Prostate gland (tissue), 2 donors: Measurements from ENCODE around the gene ARMC12. TPM values are rescaled to one million over a fixed set of nuclear protein-coding genes. Genes with fewer than 3 reads are reported as not detected.
"Not testable (repeated sequence)": the region's sequence is repeated elsewhere in the genome, so short reads cannot be mapped to it uniquely, and the experiment has no call there.

Source experiments
- DNase-seq: peaks from one replicate; pipeline ENCODE4 v3.0.0-alpha.2; 2019; ENCODE audit warnings: low spot score
- H3K27ac ChIP-seq, 2 donors: fragments of 200-600 bp; sonication (generic); 2 replicates each; pipeline ENCODE4 v1.5.1; 2017 to 2019
- H3K27me3 ChIP-seq: fragments of 200-600 bp; sonication (generic); replicated peaks from 2 replicates; pipeline ENCODE4 v1.5.1; 2019; ENCODE audit not compliant: insufficient read depth
- H3K36me3 ChIP-seq, 2 donors: fragments of 200-600 bp; sonication (generic); 1 replicate in 1 of 2; 2 replicates in 1 of 2; pipeline versions ENCODE4 v1.5.1 to v1.8.1; 2017 to 2019
- H3K4me1 ChIP-seq: fragments of 200-600 bp; sonication (generic); replicated peaks from 2 replicates; pipeline ENCODE4 v1.5.1; 2019
- H3K4me3 ChIP-seq, 2 donors: fragments of 200-600 bp; sonication (generic); 2 replicates each; pipeline ENCODE4 v1.5.1; 2017 to 2019
- H3K9me3 ChIP-seq: fragments of 200-600 bp; sonication (generic); 2 replicates; pipeline ENCODE4 v1.5.1; 2017
- POLR2A ChIP-seq: fragments of 450-650 bp; IDR thresholded peaks from one replicate; pipeline ENCODE4 v1.6.1; 2016; ENCODE audit warnings: antibody characterized with exemption, mild to moderate bottlenecking
- POLR2AphosphoS5 ChIP-seq: sonication (generic); formaldehyde crosslinking; IDR thresholded peaks from one replicate; pipeline ENCODE4 v1.6.1; 2017; ENCODE audit warnings: antibody characterized with exemption
- WGBS: methylation state at CpG from one replicate; pipeline ENCODE4 v1.1.5; 2018; 5-methylcytosine and 5-hydroxymethylcytosine counted together
- intact Hi-C: fragments of 100-400 bp; cut with DNase I; formaldehyde crosslinking; loops from one replicate; pipeline ENCODE4 v1.14.2; 2022
- total RNA-seq, 2 donors: library from RNA; depleted of rRNA; stranded (reverse); fragments of >200 nt; gene quantifications; one replicate each; pipeline ENCODE4 v1.1.0, GENCODE V29; 2016
- TF ChIP-seq, protein P1 (sequence below), 4 experiments: fragments of 200-600 bp in 2 of 4; fragments of 450-650 bp in 2 of 4; sonication (generic) in 2 of 4; IDR thresholded peaks; 1 replicate in 3 of 4; 2 replicates in 1 of 4; pipeline ENCODE4 v1.5.1; 2016 to 2019; ENCODE audit warnings: antibody characterized with exemption in 4 of 4, mild to moderate bottlenecking in 2 of 4, moderate library complexity in 2 of 4

Gene ARMC12, protein sequence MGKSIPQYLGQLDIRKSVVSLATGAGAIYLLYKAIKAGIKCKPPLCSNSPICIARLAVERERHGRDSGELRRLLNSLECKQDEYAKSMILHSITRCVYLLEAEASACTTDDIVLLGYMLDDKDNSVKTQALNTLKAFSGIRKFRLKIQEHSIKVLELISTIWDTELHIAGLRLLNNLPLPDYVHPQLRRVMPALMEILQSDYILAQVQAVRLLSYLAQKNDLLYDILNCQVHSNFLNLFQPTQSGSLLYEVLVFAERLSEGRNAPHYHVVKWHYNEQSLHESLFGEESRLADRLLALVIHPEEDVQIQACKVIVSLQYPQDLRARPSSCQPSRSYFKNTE
- 1 to 10 TPM; 1.7 to 4.4 TPM for total RNA-seq

DNA sequence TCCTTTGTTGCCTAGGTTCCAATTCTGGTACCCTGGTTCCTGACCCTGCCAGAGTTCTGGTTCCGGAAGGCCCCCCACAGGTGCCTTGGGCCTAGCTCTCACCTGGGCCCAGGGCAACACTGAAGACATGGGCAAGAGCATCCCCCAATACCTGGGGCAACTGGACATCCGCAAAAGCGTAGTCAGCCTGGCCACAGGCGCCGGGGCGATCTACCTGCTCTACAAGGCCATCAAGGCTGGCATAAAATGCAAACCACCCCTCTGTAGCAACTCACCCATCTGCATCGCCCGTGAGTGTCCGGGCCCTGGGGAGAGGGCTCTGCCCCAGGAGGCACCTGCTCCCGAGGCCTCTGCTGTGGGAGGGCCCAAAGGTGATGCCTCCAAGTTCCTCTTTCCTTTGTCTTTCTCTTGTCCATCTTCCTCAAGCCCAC, at the start of gene ARMC12:
Gene ARMC12, plus strand, starts transcription at position 51 of the 431 bp plus-strand sequence. Its CDS starts 77 bp downstream, at position 128.
- Histone ChIP-seq H3K9me3 (no peaks in the 10 kb centered on the region), H3K27me3 (no peaks in the 10 kb centered on the region), H3K27ac (peak within 1 kb of the TSS; percentile 99 to 100), H3K4me3 (no peak within 1 kb of the TSS), H3K4me1 (peaks cover 22% of the 10 kb centered on the region), H3K36me3 (no peaks in the 10 kb centered on the region)
- no peak for DNase-seq
- intact Hi-C loops, result loop anchor here (1.0 to 10.0 kb wide), 3 partner anchors 154 to 392 kb away; partner anchors contain the start of gene PPARD
- TF ChIP-seq, protein P1, sequence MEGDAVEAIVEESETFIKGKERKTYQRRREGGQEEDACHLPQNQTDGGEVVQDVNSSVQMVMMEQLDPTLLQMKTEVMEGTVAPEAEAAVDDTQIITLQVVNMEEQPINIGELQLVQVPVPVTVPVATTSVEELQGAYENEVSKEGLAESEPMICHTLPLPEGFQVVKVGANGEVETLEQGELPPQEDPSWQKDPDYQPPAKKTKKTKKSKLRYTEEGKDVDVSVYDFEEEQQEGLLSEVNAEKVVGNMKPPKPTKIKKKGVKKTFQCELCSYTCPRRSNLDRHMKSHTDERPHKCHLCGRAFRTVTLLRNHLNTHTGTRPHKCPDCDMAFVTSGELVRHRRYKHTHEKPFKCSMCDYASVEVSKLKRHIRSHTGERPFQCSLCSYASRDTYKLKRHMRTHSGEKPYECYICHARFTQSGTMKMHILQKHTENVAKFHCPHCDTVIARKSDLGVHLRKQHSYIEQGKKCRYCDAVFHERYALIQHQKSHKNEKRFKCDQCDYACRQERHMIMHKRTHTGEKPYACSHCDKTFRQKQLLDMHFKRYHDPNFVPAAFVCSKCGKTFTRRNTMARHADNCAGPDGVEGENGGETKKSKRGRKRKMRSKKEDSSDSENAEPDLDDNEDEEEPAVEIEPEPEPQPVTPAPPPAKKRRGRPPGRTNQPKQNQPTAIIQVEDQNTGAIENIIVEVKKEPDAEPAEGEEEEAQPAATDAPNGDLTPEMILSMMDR (IDR thresholded peaks at IDR 0.05), result no peak
- TF ChIP-seq POLR2A (no peak), POLR2AphosphoS5 (no peak)
- 92% methylated on average over 10 of the region's 10 CpGs for WGBS

DNA sequence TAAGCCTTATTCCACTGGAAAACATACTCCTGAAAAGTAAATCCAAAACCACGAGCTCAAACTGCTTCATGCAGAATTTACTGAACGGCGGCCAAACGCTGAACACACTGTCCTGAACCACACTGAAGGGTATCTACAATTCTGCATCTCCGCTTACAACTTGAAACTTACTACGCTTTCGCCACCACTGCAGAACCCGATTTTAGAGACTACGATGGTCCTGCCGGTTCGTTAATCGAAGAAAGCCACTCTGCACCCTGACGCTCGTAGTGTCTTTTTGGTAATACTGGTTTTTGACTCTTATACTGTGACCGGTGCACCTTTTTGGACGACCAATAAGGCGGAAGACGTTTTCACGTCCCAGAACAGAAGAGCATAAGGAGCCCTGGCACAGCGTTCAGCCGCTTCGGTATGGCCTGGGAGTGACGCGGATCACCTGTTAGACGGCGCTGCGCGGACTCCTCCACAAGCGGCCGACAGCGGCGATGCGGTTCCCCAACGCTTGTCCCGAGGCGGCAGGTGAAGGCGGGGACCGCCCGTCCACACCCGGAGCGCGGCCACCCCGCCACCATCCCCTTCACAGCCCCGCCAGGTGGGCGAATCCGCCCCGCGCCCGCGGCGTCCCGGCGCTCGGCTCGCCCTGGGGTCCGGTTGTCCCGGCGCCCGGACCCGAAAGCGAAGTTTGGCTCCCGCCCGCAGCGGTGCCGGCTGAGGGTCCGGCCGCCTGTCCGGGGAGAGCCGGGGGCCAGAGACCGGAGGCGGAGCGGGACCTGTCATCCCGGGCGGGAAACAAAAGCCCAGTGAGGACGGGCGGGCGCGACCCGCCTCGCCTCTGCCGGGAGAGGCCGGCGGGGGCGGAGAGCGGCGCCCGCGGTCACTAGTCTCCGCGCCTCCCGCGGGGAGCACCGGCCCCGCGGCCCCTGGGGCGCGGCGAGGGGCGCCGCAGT, 48.9 kb upstream of the ARMC12 start:
- H3K9me3 ChIP-seq, result no peaks in the 10 kb centered on the region
- peaks cover 15% of the 10 kb centered on the region for H3K4me1 ChIP-seq
- DNase-seq, result peak; percentile 53
- intact Hi-C loops, result loop anchor here (1.0 to 5.0 kb wide), 3 partner anchors 40 to 101 kb away; no protein-coding TSS in a partner anchor
- TF ChIP-seq, protein P1 (IDR thresholded peaks at IDR 0.05), result no peak
- peak; percentile 64 for TF ChIP-seq POLR2AphosphoS5
- under 1% methylated on average over 64 of the region's 100 CpGs for WGBS
- H3K36me3 ChIP-seq, result peaks cover 0 to 5% of the 10 kb centered on the region in 2 donors
- peak overlapping the region; percentile 100 for H3K27ac ChIP-seq
- H3K27me3 ChIP-seq, result no peaks in the 10 kb centered on the region
- H3K4me3 ChIP-seq, result peak overlapping the region; percentile 99

DNA sequence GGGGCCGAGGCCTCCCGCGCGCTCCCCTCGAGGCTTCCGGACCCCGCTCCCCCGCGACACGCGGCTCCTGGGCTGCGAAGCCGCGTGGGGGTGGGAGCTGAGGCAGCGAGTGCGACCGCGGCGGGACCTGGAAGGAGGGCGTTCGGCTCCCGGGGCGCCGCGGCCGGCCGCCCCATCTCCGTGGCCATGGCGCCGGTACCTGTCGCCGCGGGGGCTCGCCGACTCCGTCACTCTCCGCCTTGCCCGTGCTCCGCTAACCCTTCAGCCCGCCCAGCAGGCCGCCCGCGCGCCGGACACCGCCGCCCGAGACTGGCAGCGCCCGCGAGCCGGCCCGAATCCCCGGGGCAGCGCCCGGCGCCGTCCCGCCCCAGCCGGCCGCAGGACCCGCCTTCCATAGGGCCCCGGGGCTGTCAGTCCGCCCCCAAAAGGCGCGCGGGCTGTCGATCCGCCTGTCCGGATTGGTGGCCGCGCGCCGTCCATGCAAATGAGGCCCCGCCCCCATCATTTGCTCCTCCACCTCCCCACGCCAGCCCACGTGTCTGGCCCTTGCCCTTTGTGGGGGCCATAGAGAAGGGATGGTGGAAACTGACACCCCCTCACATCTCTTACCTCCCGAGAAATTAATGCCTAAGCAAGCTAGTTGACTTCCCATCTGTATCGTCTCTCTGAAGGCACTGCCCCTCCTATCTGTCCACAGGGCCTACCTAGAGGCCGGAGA, 48.1 kb upstream of the ARMC12 start, which contains the start of gene FKBP5:
Gene FKBP5, minus strand, starts transcription at position 311 of the 718 bp plus-strand sequence. CDS start 46,091 bp downstream, outside the sequence.
- TF ChIP-seq, protein P1 (IDR thresholded peaks at IDR 0.05), result peak in 1 of 4 experiments; percentile 13
- TF ChIP-seq POLR2AphosphoS5 (peak; percentile 80), POLR2A (peak; percentile 96)
- intact Hi-C loops, result loop anchor here (1.0 to 5.0 kb wide), 3 partner anchors 40 to 101 kb away; no protein-coding TSS in a partner anchor
- Histone ChIP-seq H3K27me3 (no peaks in the 10 kb centered on the region), H3K4me1 (peaks cover 15% of the 10 kb centered on the region), H3K4me3 (peak within 1 kb of the TSS; percentile 99), H3K27ac (peak within 1 kb of the TSS; percentile 100), H3K9me3 (no peaks in the 10 kb centered on the region), H3K36me3 (peaks cover 0 to 4% of the 10 kb centered on the region in 2 donors)
- WGBS, result 21% methylated on average over 10 of the region's 80 CpGs
- DNase-seq, result peak; percentile 97

DNA sequence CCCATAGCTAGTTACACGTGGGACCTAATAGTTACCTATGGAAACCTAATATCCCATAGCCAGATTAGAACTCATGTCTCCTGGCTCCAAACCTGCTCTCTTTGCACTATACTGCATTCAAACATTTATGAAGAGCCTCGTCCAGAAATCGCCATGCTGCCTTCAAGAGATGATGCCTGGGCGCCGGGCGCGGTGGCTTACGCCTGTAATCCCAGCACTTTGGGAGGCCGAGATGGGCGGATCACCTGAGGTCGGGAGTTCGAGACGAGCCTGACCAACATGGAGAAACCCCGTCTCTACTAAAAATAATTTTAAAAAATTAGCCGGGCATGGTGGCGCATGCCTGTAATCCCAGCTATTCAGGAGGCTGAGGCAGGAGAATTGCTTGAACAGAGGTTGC, 46.8 kb upstream of the ARMC12 start:
- H3K27me3 ChIP-seq, intact Hi-C loops, H3K4me3 ChIP-seq, H3K9me3 ChIP-seq, DNase-seq, H3K36me3 ChIP-seq: not testable (repeated sequence)
- WGBS, result 94% methylated on average over 16 of the region's 16 CpGs
- H3K4me1 ChIP-seq, result peaks cover 15% of the 10 kb centered on the region
- H3K27ac ChIP-seq, result peak overlapping the region; percentile 100
